Gastrocnemius medialis (tissue), 4 donors: ENCODE measurements around the gene OR5M11. TPM values are rescaled to one million over a fixed set of nuclear protein-coding genes. Genes with fewer than 3 reads are reported as not detected.

Experiments used
- ATAC-seq, 2 donors: fragments of 150-250 bp; one replicate each; pipeline ENCODE4 v1.9.1; 2016
- DNase-seq, 2 donors: peaks; one replicate each; pipeline ENCODE4 v3.0.0-alpha.2; 2019
- H3K27ac ChIP-seq, 4 donors: fragments of 200-600 bp; sonication (generic); 1 replicate in 1 of 4; 2 replicates in 3 of 4; pipeline ENCODE4 v1.5.1; 2016 to 2018; ENCODE audit warnings: mild to moderate bottlenecking in 2 of 4, moderate library complexity in 1 of 4
- H3K27me3 ChIP-seq, 3 donors: fragments of 200-600 bp; sonication (generic) in 2 of 3; 1 replicate in 1 of 3; 2 replicates in 2 of 3; pipeline versions ENCODE4 v1.5.1 to v1.6.0; 2016 to 2019; ENCODE audit warnings: mild to moderate bottlenecking in 1 of 3, moderate library complexity in 1 of 3
- H3K36me3 ChIP-seq, 2 donors: fragments of 200-600 bp; sonication (generic) in 1 of 2; one replicate each; pipeline ENCODE4 v1.5.1; 2017 to 2018
- H3K4me1 ChIP-seq, 2 donors: fragments of 200-600 bp; sonication (generic) in 1 of 2; one replicate each; pipeline ENCODE4 v1.5.1; 2016 to 2017; ENCODE audit warnings: mild to moderate bottlenecking in 2 of 2
- H3K4me3 ChIP-seq, 4 donors: fragments of 200-600 bp; sonication (generic) in 3 of 4; 1 replicate in 1 of 4; 2 replicates in 3 of 4; pipeline ENCODE4 v1.5.1; 2016 to 2019; ENCODE audit warnings: mild to moderate bottlenecking in 2 of 4
- H3K9me3 ChIP-seq, 3 donors: fragments of 200-600 bp; sonication (generic) in 2 of 3; 1 replicate in 1 of 3; 2 replicates in 2 of 3; pipeline ENCODE4 v1.5.1; 2016 to 2019
- CTCF ChIP-seq, 5 experiments: fragments of 450-650 bp in 3 of 5; fragments of 200-600 bp in 2 of 5; sonication (generic) in 2 of 5; IDR thresholded peaks in 4 of 5; conservative IDR thresholded peaks in 1 of 5; 1 replicate in 4 of 5; 2 replicates in 1 of 5; pipeline ENCODE4 v1.5.1; 2016 to 2019; ENCODE audit warnings: antibody characterized with exemption in 5 of 5, mild to moderate bottlenecking in 3 of 5, moderate library complexity in 3 of 5
- POLR2A ChIP-seq, 2 donors: fragments of 450-650 bp; IDR thresholded peaks; one replicate each; pipeline ENCODE4 v1.6.1; 2017; ENCODE audit warnings: antibody characterized with exemption in 2 of 2, mild to moderate bottlenecking in 2 of 2, moderate library complexity in 2 of 2
- in situ Hi-C, 4 donors: fragments of 200-750 bp; cut with MboI; loops; one replicate each; pipeline versions ENCODE4 v1.15.0 to v1.8.0; 2017; ENCODE audit warnings: low sequenced_read_pairs in 4 of 4
- intact Hi-C: fragments of 100-400 bp; cut with DNase I; formaldehyde crosslinking; loops from one replicate; pipeline ENCODE4 v1.15.1; 2023; ENCODE audit warnings: low total_unique reads
- total RNA-seq, 4 donors: library from RNA; depleted of rRNA; stranded (reverse); fragments of >200 nt; gene quantifications; one replicate each; pipeline versions ENCODE4 v1.1.0 to v1.2.3, GENCODE V29; 2016

Gene OR5M11
- total RNA-seq, 4 donors from 2014 or later: not detected

DNA sequence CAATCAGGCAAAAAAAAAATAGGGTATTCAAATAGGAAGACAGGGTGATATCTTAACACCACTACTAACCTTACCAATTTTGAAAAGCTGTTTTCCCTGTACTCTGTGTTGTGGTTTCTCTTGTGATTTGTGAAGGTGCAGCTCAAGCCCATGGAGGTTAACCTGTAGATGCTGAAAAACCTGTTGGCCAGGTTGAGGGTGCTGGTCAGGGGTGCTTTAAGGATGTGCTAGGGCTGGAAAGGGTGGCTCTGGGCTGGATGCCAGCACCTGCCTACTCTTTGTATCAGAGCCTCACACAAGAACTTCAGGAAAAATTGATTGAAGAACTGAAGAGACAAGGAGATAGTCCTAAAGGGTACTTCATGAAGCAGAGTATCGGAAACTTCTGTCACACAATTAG lies 33.6 kb downstream of the OR5M11 start:
- no peak overlapping the region for H3K27ac ChIP-seq
- H3K4me1 ChIP-seq: no peaks in the 10 kb centered on the region
- no peaks in the 10 kb centered on the region for H3K36me3 ChIP-seq
- in situ Hi-C loops (no loop called here), intact Hi-C loops (no loop called here)
- no peaks in the 10 kb centered on the region for H3K27me3 ChIP-seq
- DNase-seq: no peak
- H3K4me3 ChIP-seq: no peak overlapping the region
- ATAC-seq: no peak
- TF ChIP-seq POLR2A (IDR thresholded peaks at IDR 0.05) (no peak), CTCF (IDR thresholded peaks at IDR 0.05 in 4 of 5, conservative IDR thresholded peaks at IDR 0.05 in 1 of 5) (no peak)
- no peaks in the 10 kb centered on the region for H3K9me3 ChIP-seq

DNA sequence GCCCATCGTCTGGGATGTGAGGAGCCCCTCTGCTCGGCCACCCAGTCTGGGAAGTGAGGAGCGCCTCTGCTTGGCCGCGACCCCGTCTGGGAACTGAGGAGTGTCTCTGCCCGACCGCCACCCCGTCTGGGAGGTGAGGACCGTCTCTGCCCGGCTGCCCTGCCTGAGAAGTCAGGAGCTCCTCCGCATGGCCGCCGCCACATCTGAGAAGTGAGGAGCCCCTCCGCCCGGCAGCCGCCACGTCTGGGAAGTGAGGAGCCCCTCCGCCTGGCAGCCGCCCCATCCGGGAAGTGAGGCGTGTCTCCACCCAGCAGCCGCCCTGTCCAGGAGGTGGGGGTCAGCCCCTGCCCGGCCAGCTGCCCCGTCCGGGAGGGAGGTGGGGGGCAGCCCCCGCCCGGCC lies 46.0 kb downstream of the OR5M11 start:
- TF ChIP-seq CTCF (IDR thresholded peaks at IDR 0.05 in 4 of 5, conservative IDR thresholded peaks at IDR 0.05 in 1 of 5): no peak
- TF ChIP-seq POLR2A (IDR thresholded peaks at IDR 0.05): no peak
- intact Hi-C loops: no loop called here
- DNase-seq: no peak
- H3K4me3 ChIP-seq: no peak overlapping the region
- ATAC-seq: no peak
- H3K27ac ChIP-seq: no peak overlapping the region
- no peaks in the 10 kb centered on the region for H3K36me3 ChIP-seq
- no peaks in the 10 kb centered on the region for H3K9me3 ChIP-seq
- H3K27me3 ChIP-seq: no peaks in the 10 kb centered on the region
- H3K4me1 ChIP-seq: no peaks in the 10 kb centered on the region
- in situ Hi-C loops: no loop called here

GRCh38 chr11:56495117-56495516 lies 47.9 kb downstream of the OR5M11 start:
- in situ Hi-C loops: no loop called here
- no peak for TF ChIP-seq CTCF (IDR thresholded peaks at IDR 0.05 in 4 of 5, conservative IDR thresholded peaks at IDR 0.05 in 1 of 5)
- no peak for TF ChIP-seq POLR2A (IDR thresholded peaks at IDR 0.05)

More at GRCh38 chr11:56495117-56495516, 47.9 kb downstream of the OR5M11 start:
- Histone ChIP-seq H3K4me3 (no peak overlapping the region), H3K36me3 (no peaks in the 10 kb centered on the region), H3K27ac (no peak overlapping the region), H3K4me1 (no peaks in the 10 kb centered on the region), H3K9me3 (no peaks in the 10 kb centered on the region), H3K27me3 (no peaks in the 10 kb centered on the region)
- no peak for DNase-seq
- intact Hi-C loops: no loop called here
- no peak for ATAC-seq

Other genes with a start within 250 kb of the OR5M11 start
- not detected for gene OR8K3, start 228.1 kb downstream of the OR5M11 start, total RNA-seq
- gene OR8K1, start 197.2 kb downstream of the OR5M11 start, total RNA-seq: not detected
- gene OR8J1, start 189.0 kb downstream of the OR5M11 start, total RNA-seq: not detected
- gene OR8U1, start 167.6 kb downstream of the OR5M11 start, total RNA-seq: not detected
- gene OR5AL1, start 130.6 kb downstream of the OR5M11 start, total RNA-seq: not detected
- gene OR5M3, start 69.9 kb downstream of the OR5M11 start, total RNA-seq: not detected
- gene OR5M8, start 51.9 kb downstream of the OR5M11 start, total RNA-seq: not detected
- gene OR5M10, start 34.5 kb upstream of the OR5M11 start, total RNA-seq: not detected
- not detected for gene OR5M1, start 71.6 kb upstream of the OR5M11 start, total RNA-seq
- gene OR5AP2, start 99.2 kb upstream of the OR5M11 start, total RNA-seq: not detected
- gene OR5AR1, start 120.4 kb upstream of the OR5M11 start, total RNA-seq: not detected
- not detected for gene OR9G1, start 155.8 kb upstream of the OR5M11 start, total RNA-seq
- gene OR9G4, start 205.4 kb upstream of the OR5M11 start, total RNA-seq: not detected